K562 (cell line): ENCODE results near the gene RBM20. TPM values are rescaled to one million over a fixed set of nuclear protein-coding genes. Genes with fewer than 3 reads are reported as not detected.

ENCODE experiments used
- ATAC-seq: fragments of 200-7000 bp; cut with Tn5 transposase; 3 replicates; pipeline ENCODE4 v1.9.1; 2020; ENCODE audit warnings: moderate library complexity
- BruUV-seq: library from RNA; stranded (reverse); fragments of 400-500 nt; replicated peaks from 2 replicates; lab custom pipeline; 2021; lab: Mats Ljungman, UMichigan
- CTCF ChIA-PET: fragments of 300-600 bp; formaldehyde crosslinking; extraction: SDS; loops from one replicate; lab custom pipeline; 2021; ENCODE audit warnings: low intra/inter-chr PET ratio; lab: Yijun Ruan, JAX
- POLR2A ChIA-PET: fragments of 300-600, 350-650 bp; sonication (Branson Sonifier 250); formaldehyde crosslinking; extraction: SDS; loops from one replicate; lab custom pipeline; 2021; ENCODE audit warnings: antibody characterized with exemption, inconsistent platforms; lab: Yijun Ruan, JAX
- DNase-seq, 4 experiments: peaks; one replicate each; pipeline versions ENCODE4 v3.0.0 to v3.0.0-alpha.2; 2011 to 2018; ENCODE audit warnings: low spot score in 3 of 4, mixed read lengths in 3 of 4; ENCODE audit errors: extremely low read depth in 1 of 4
- FAIRE-seq: peaks from 2 replicates; lab custom pipeline; 2011; peaks lifted over from hg19 to GRCh38; lab: Jason Lieb, UNC
- H2AFZ ChIP-seq: 2 replicates; pipeline ENCODE4 v1.6.0; 2011; ENCODE audit warnings: low read depth, low read length, control low read depth, inconsistent platforms
- H3K27ac ChIP-seq: fragments of 200-600 bp; 3 replicates; pipeline ENCODE4 v1.8.0; 2011; ENCODE audit warnings: low read depth, mild to moderate bottlenecking, control low read depth, inconsistent platforms, low read length, moderate library complexity, mixed read lengths; ENCODE audit errors: extremely low read depth
- H3K27me3 ChIP-seq, 2 experiments: fragments of 300-600 bp in 1 of 2; 2 replicates in 1 of 2; 3 replicates in 1 of 2; pipeline versions ENCODE4 v1.6.0 to v1.8.0; 2011; ENCODE audit warnings: inconsistent platforms in 2 of 2, low read length in 2 of 2, mild to moderate bottlenecking in 1 of 2, mixed read lengths in 1 of 2, moderate library complexity in 1 of 2; ENCODE audit not compliant: control insufficient read depth in 2 of 2, insufficient read depth in 2 of 2
- H3K36me3 ChIP-seq: fragments of 300-600 bp; 3 replicates; pipeline ENCODE4 v1.8.0; 2011; ENCODE audit warnings: mild to moderate bottlenecking, low read length, inconsistent platforms; ENCODE audit not compliant: control insufficient read depth, insufficient read depth
- H3K4me1 ChIP-seq, 2 experiments: fragments of 200-600 bp in 1 of 2; replicated peaks in 1 of 2; 2 replicates in 1 of 2; 3 replicates in 1 of 2; pipeline versions ENCODE4 v1.5.1 to v1.8.0; 2011; ENCODE audit warnings: inconsistent platforms in 2 of 2, low read length in 2 of 2, mild to moderate bottlenecking in 1 of 2, mixed read lengths in 1 of 2, moderate library complexity in 1 of 2; ENCODE audit not compliant: control insufficient read depth in 2 of 2, insufficient read depth in 2 of 2
- H3K4me2 ChIP-seq: 2 replicates; pipeline ENCODE4 v1.6.1; 2011; ENCODE audit warnings: low read length, control low read depth, inconsistent platforms, mixed read lengths; ENCODE audit not compliant: insufficient read depth
- H3K4me3 ChIP-seq: fragments of 200-600 bp; sonication (generic), shearing (Covaris generic); 2 replicates; pipeline ENCODE4 v1.5.1; 2016; ENCODE audit warnings: control low read depth, inconsistent platforms
- H3K79me2 ChIP-seq: fragments of 200-600 bp; 3 replicates; pipeline ENCODE4 v1.8.0; 2011; ENCODE audit warnings: low read length, inconsistent platforms; ENCODE audit not compliant: control insufficient read depth, insufficient read depth
- H3K9ac ChIP-seq, 2 experiments: 2 replicates each; pipeline versions ENCODE4 v1.6.0 to v1.6.1; 2011; ENCODE audit warnings: low read depth in 2 of 2, low read length in 2 of 2, control low read depth in 1 of 2, inconsistent platforms in 1 of 2, mild to moderate bottlenecking in 1 of 2, mixed read lengths in 1 of 2; ENCODE audit not compliant: insufficient read depth in 1 of 2
- H3K9me1 ChIP-seq: one replicate; pipeline ENCODE4 v1.6.0; 2011; ENCODE audit warnings: inconsistent platforms, mild to moderate bottlenecking, low read length, moderate library complexity; ENCODE audit not compliant: control insufficient read depth, insufficient read depth
- H3K9me3 ChIP-seq: replicated peaks from 2 replicates; pipeline ENCODE4 v1.5.1; 2011; ENCODE audit warnings: low read depth, low read length, inconsistent platforms; ENCODE audit not compliant: control insufficient read depth, insufficient read depth
- H4K20me1 ChIP-seq: replicated peaks from 2 replicates; pipeline ENCODE4 v1.6.1; 2011; ENCODE audit warnings: low read length, inconsistent platforms, mixed read lengths; ENCODE audit not compliant: control insufficient read depth, insufficient read depth
- ASH1L ChIP-seq: fragments of 450-650 bp; IDR thresholded peaks from 2 replicates; pipeline ENCODE4 v1.6.1; 2018; ENCODE audit warnings: borderline replicate concordance, mild to moderate bottlenecking, low read depth; ENCODE audit not compliant: partially characterized antibody
- ATF7 ChIP-seq: fragments of 450-650 bp; IDR thresholded peaks from 2 replicates; pipeline ENCODE4 v1.7.1; 2014; ENCODE audit warnings: mild to moderate bottlenecking, moderate library complexity
- MAFG ChIP-seq: fragments of 450-650 bp; conservative IDR thresholded peaks from 2 replicates; pipeline ENCODE4 v1.6.1; 2016; ENCODE audit warnings: missing genetic modification characterization, missing compliant biosample characterization
- NFIC ChIP-seq: fragments of 450-650 bp; IDR thresholded peaks from 2 replicates; pipeline ENCODE4 v1.6.1; 2017; ENCODE audit warnings: mild to moderate bottlenecking, inconsistent platforms
- TRIM24 ChIP-seq, 2 experiments: fragments of 450-650 bp; IDR thresholded peaks; 2 replicates each; pipeline ENCODE4 v1.6.1; 2016
- WGBS: fragments of 100-300 bp; shearing (Covaris generic); methylation state at CpG from one replicate; pipeline ENCODE4 v1.1.6; 2016; ENCODE audit warnings: low coverage, mixed read lengths; ENCODE audit not compliant: insufficient coverage; ENCODE audit errors: missing lambda C conversion rate; 5-methylcytosine and 5-hydroxymethylcytosine counted together
- in situ Hi-C: fragments of 300-500 bp; cut with MboI; formaldehyde crosslinking; loops from 4 replicates; pipeline ENCODE4 v1.15.0; 2018; ENCODE audit warnings: inconsistent platforms, mixed read lengths
- intact Hi-C: fragments of 100-400 bp; cut with micrococcal nuclease; formaldehyde crosslinking; loops from 2 replicates; pipeline ENCODE4 v1.14.2; 2022
- polyA plus RNA-seq, 8 experiments: library from polyadenylated mRNA; depleted of rRNA in 4 of 8; stranded (reverse) in 5 of 8; unstranded in 3 of 8; fragments of >200 nt; fragmentation: Nextera tagmentation in 2 of 8; fragmentation: Illumina TruSeq in 1 of 8; extraction: Ambion mirVana in 2 of 8; extraction: Trizol in 1 of 8; gene quantifications; 2 replicates each; pipeline versions ENCODE4 v1.2.1 to v1.2.3, GENCODE V29; 2011 to 2014; ENCODE audit warnings: inconsistent platforms in 1 of 8, missing spikeins in 1 of 8
- total RNA-seq, 7 experiments: library from RNA; depleted of rRNA in 6 of 7; stranded (reverse); fragments of >200 nt in 6 of 7; fragmentation: Illumina TruSeq in 2 of 7; extraction: Trizol in 2 of 7; gene quantifications; 2 replicates each; pipeline versions ENCODE4 v1.2.1 to v1.2.3, GENCODE V29; 2011 to 2021; ENCODE audit warnings: low replicate concordance in 1 of 7
- TF ChIP-seq, protein P1 (sequence below): fragments of 200-400 bp; formaldehyde crosslinking; IDR thresholded peaks from 2 replicates; pipeline ENCODE4 v1.6.1; 2017; ENCODE audit warnings: mild to moderate bottlenecking, low read depth, low read length, moderate library complexity
- TF ChIP-seq, protein P2 (sequence below): fragments of 250-450 bp; sonication (Bioruptor Pico); IDR thresholded peaks from 2 replicates; pipeline ENCODE4 v1.8.0; 2022; ENCODE audit warnings: inconsistent platforms, mild to moderate bottlenecking, moderate library complexity, borderline replicate concordance
- TF ChIP-seq, protein P3 (sequence below): fragments of 250-450 bp; sonication (Bioruptor Pico); IDR thresholded peaks from 2 replicates; pipeline ENCODE4 v1.8.0; 2021; ENCODE audit warnings: moderate library complexity, mild to moderate bottlenecking, inconsistent platforms

The RBM20 gene
- total and polyA plus RNA-seq, 9 of the 15 experiments (the other 6 are each of a cell fraction or from before 2014, with no cell fraction given), result 0.63 to 5.7 (median 3.2) TPM

DNA sequence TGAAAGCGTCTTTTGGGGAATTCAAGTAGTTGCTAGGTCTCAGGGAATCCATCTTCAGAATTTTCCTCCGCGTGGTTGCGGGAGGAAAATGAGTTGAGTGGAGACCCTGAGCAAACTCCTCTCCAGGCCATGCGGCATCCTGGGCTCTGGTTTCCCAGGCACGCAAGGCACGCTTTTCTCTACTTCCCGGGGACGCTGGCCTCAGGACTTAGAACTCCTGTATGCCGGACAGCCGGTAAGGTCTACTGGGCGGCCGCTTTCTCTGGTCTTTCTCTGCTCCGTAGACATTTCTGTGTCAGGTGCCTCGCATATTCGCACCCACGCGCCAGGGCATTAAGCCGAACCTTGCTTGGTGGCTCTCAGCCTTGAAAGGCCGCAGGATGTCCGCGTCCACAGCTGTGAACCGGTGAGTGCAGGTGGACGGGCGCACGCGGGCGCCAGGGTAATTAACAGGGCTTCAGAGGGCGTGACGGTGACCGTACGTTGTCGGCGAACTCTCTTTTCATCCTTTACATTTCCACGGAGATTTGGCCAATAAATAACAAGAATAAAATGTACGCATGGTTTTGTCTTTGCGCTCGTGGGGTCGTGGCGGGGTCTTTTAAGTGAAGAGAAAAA, 992 bp upstream of the RBM20 start:
- no peaks in the 10 kb centered on the region for H3K9me3 ChIP-seq
- no peaks in the 10 kb centered on the region for H4K20me1 ChIP-seq
- intact Hi-C loops, result no loop called here
- no peak overlapping the region for H3K27ac ChIP-seq
- H3K36me3 ChIP-seq, result no peaks in the 10 kb centered on the region
- FAIRE-seq (no peak), DNase-seq (no peak), ATAC-seq (no peak)
- TF ChIP-seq MAFG (tag) (no peak), TRIM24 (IDR thresholded peaks at IDR 0.05) (no peak), NFIC (no peak), ATF7 (no peak), ASH1L (no peak)
- TF ChIP-seq, protein P1, sequence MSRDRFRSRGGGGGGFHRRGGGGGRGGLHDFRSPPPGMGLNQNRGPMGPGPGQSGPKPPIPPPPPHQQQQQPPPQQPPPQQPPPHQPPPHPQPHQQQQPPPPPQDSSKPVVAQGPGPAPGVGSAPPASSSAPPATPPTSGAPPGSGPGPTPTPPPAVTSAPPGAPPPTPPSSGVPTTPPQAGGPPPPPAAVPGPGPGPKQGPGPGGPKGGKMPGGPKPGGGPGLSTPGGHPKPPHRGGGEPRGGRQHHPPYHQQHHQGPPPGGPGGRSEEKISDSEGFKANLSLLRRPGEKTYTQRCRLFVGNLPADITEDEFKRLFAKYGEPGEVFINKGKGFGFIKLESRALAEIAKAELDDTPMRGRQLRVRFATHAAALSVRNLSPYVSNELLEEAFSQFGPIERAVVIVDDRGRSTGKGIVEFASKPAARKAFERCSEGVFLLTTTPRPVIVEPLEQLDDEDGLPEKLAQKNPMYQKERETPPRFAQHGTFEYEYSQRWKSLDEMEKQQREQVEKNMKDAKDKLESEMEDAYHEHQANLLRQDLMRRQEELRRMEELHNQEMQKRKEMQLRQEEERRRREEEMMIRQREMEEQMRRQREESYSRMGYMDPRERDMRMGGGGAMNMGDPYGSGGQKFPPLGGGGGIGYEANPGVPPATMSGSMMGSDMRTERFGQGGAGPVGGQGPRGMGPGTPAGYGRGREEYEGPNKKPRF, result no peak
- TF ChIP-seq, protein P2, sequence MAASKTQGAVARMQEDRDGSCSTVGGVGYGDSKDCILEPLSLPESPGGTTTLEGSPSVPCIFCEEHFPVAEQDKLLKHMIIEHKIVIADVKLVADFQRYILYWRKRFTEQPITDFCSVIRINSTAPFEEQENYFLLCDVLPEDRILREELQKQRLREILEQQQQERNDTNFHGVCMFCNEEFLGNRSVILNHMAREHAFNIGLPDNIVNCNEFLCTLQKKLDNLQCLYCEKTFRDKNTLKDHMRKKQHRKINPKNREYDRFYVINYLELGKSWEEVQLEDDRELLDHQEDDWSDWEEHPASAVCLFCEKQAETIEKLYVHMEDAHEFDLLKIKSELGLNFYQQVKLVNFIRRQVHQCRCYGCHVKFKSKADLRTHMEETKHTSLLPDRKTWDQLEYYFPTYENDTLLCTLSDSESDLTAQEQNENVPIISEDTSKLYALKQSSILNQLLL (CRISPR knock-in tag), result no peak
- TF ChIP-seq, protein P3, sequence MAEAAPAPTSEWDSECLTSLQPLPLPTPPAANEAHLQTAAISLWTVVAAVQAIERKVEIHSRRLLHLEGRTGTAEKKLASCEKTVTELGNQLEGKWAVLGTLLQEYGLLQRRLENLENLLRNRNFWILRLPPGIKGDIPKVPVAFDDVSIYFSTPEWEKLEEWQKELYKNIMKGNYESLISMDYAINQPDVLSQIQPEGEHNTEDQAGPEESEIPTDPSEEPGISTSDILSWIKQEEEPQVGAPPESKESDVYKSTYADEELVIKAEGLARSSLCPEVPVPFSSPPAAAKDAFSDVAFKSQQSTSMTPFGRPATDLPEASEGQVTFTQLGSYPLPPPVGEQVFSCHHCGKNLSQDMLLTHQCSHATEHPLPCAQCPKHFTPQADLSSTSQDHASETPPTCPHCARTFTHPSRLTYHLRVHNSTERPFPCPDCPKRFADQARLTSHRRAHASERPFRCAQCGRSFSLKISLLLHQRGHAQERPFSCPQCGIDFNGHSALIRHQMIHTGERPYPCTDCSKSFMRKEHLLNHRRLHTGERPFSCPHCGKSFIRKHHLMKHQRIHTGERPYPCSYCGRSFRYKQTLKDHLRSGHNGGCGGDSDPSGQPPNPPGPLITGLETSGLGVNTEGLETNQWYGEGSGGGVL (CRISPR knock-in tag), result no peak
- no peak overlapping the region for H3K9ac ChIP-seq
- no peak overlapping the region for H3K4me3 ChIP-seq
- BruUV-seq, result no TSS peak
- peaks cover 11 to 14% of the 10 kb centered on the region in 2 experiments; a peak in 4 of 5 replicates for H3K4me1 ChIP-seq
- H3K9me1 ChIP-seq, result no peaks in the 10 kb centered on the region
- ChIA-PET CTCF (no interaction called here), POLR2A (no interaction called here)
- H3K27me3 ChIP-seq, result no peaks in the 10 kb centered on the region
- H2AFZ ChIP-seq, result 0 out of 2 replicates have a peak overlapping the region, but pooled peaks have one; percentile 16
- 98% methylated on average over 13 of the region's 40 CpGs for WGBS
- in situ Hi-C loops, result no loop called here
- peaks cover 40% of the 10 kb centered on the region for H3K79me2 ChIP-seq
- H3K4me2 ChIP-seq, result no peak overlapping the region
